NOMO-1 treated with DMSO at 0.1 percent for 48 hours (cell line): Measurements from ENCODE around the gene NKTR.

Experiments used
- DNase-seq: peaks from one replicate; lab custom pipeline; 2025; ENCODE audit not compliant: unreplicated experiment; lab: John Stamatoyannopoulos, UW

The NKTR gene

GRCh38 chr3:42680271-42680670, 79.8 kb downstream of the NKTR start:
- no peak for DNase-seq

DNA sequence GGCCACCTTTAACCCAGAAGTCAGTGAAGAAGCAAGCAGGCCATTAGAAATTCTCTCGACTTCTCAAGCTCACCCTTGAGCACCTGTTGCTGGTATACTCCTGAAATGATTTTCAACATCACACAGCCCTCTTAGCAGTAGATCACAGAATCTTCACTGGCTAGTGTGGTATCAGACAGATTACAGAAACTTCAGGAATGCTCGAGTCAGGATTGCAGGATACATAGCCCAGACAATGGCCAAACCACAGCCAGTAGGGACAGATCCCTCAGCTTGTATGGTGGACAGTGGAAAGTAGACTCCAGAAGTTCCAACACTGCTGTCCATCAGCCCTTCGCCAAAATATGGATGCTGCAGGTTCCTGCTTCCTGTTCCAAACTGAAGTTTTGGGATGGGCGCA, 80.3 kb downstream of the NKTR start:
- DNase-seq, result no peak

DNA sequence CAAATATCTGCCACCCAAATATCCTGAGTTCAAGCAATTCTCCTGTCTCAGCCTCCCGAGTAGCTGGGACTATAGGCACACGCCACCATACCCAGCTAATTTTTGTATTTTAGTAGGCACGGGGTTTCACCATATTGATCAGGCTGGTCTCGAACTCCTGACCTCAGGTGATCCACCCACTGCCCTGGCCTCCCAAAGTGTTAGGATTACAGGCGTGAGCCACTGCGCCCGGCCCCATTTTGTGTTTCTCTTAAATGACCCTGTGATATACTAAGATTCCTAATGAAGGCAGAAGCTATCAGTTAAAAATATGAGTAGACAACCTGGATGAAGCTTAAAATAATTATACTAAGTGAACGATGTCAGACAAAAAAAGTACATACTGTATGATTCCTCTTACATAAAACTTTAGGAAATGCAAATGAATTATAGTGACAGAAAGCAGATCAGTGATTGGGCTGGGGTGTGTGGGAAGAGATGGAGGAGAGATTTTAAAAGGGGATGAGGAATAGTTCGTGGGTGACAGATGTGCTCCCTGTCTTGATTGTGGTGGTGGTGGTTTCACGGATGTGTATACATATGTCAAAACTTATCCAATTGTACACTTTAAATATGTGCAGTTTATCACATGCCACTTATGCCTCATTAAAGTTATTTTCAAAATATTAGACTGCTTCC, 81.0 kb downstream of the NKTR start:
- DNase-seq, result no peak

DNA sequence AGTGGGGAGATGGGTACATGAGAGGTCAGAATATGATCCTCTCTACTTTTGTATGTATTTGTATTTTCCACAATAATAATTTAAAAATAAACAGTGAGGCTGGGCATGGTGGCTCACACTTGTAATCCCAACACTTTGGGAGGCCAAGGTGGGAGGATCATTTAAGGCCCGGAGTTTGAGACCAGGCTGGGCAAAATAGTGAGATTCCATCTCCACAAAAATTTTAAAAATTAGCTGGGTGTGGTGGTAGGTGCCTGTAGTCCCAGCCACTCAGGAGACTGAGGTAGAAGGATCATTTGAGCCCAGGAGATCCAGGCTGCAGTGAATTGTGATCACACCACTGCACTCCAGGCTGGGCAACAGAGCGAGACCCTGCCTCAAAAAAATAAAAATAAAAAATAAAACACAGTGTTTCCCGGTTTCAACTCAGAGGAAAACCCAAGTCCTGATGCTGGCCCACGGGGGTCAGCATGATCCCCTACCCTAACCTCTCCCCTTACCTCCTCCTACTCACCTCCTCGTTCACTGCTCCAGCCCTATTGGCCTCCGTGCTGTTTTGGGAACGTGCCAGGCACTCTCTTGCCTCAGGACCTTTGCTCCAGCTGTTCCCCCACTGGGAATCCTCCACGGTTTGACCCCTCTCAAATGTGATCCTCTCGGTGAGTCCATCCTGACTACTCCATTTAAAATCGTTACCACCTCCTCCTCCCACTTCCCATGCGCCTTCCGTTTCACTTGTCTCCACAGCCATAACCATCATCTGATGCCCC, 82.0 kb downstream of the NKTR start:
- no peak for DNase-seq

DNA sequence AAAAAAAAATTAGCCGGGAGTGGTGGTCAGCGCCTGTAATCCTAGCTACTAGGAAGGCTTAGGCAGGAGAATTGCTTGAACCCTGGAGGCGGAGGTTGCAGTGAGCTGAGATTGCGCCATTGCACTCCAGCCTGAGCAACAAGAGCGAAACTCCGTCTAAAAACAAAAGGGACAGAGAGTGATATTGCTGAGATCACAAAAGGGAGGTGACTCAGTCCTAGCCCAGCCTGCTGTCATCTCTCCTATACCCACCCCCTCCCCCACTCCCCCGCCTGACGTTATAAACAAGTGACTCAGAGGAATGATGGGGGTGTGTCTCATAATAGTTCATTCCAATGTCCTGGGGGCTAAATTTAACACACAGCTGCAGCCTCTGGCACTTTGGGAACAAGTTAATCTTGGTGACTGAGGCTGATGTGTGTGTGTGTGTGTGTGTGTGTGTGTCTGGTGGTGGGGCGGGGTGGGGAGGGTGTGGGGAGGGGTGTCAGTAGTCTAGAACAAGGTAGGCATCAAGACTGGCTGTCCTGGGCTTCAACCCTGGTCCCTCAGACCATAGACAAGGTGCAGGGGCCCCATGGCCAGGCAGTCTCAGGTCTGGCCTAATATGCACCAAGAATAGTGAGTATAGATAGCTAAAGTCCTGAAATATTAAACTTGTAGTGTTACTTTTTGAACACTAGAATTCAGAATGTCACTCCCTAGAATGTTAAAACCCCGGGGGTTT, 83.6 kb downstream of the NKTR start:
- DNase-seq, result peak; percentile 87

DNA sequence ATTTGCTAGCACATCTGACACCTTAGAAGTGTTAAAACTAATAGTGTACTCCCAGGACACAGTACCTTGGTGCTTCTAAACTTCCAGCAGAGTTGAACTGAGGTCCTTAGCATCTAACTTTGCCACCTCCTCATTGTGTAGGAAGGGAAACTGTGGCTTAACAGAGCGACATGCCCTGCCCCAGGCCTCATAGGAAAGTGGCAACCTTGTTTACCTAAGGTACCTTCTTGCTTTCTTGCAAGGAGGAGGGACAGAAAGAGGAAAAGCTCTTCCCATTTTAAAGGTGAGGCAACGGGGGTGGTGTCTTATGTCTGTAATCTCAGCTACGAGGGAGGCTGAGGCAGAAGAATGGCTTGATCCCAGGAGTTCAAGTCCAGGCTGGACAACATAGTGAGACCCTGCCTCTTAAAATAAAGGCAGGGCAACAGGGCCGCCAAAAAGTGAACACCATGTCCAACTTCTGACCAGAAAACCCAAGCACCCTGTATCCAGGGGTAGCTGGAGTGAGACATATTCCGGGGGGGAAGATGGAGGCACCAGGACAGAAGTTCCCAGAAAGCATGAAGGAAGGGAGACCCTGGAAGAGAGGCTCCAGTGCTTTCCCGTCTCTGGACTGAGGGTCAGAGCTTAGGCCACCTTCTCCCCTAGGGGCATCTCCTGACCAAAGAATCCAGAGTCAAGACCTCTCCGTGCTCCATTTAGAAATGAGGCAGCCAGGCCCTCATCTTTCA, 84.3 kb downstream of the NKTR start:
- no peak for DNase-seq

DNA sequence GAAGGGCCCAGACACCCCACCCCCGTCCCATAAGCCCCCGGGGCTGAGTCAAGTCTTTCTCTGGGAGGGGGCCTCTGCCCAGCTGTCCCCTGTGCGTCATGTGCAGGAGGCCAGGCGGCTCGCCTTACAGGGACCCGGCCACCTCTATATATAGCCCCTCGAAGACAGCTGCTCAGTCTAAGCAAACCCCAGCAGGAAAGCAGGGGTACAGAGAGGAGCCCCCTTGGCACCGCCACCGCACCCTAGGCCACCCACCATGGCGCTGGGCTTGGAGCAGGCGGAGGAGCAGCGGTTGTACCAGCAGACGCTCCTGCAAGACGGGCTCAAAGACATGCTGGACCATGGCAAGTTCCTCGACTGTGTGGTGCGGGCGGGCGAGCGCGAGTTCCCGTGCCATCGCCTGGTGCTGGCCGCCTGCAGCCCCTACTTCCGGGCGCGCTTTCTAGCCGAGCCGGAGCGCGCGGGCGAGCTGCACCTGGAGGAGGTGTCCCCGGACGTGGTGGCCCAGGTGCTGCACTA, 84.9 kb downstream of the NKTR start, which contains the start of gene KLHL40:
Gene KLHL40, plus strand, starts transcription at position 175 of the 519 bp plus-strand sequence. Its CDS starts 82 bp downstream, at position 257.
- no peak for DNase-seq

DNA sequence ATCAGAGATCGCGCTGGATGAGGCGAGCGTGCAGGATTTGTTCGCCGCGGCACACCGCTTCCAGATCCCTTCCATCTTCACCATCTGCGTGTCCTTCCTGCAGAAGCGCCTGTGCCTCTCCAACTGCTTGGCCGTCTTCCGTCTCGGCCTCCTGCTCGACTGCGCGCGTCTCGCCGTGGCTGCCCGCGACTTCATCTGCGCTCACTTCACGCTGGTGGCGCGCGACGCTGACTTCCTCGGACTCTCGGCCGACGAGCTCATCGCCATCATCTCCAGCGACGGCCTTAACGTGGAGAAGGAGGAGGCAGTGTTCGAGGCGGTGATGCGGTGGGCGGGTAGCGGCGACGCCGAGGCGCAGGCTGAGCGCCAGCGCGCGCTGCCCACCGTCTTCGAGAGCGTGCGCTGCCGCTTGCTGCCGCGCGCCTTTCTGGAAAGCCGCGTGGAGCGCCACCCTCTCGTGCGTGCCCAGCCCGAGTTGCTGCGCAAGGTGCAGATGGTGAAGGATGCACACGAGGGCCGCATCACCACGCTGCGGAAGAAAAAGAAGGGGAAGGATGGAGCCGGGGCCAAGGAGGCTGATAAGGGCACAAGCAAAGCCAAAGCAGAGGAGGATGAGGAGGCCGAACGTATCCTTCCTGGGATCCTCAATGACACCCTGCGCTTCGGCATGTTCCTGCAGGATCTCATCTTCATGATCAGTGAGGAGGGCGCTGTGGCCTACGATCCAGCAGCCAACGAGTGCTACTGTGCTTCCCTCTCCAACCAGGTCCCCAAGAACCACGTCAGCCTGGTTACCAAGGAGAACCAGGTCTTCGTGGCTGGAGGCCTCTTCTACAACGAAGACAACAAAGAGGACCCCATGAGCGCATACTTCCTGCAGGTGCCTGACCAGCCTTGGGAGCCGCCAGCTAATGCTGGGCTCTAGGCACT, 85.7 kb downstream of the NKTR start:
- no peak for DNase-seq

- no peak for DNase-seq
Measured at GRCh38 chr3:42686832-42687650, 86.6 kb downstream of the NKTR start.

DNA sequence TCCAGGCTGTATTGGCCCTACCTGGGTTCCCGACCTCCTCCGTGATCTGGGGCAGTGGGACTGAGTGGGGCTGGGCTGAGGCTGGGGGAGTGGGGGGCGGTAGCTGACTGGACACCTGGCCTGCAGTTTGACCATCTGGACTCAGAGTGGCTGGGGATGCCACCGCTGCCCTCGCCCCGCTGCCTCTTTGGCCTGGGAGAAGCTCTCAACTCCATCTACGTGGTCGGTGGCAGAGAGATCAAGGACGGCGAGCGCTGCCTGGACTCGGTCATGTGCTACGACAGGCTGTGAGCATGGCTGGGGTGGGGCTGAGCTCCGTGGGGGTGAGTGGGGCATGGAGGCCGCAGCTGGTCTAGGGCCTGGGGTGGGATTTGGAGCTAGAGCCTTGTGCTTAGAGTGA, 87.5 kb downstream of the NKTR start:
- no peak for DNase-seq

GRCh38 chr3:42688487-42689420, 88.3 kb downstream of the NKTR start:
- DNase-seq, result no peak

- DNase-seq, result no peak
Measured at GRCh38 chr3:42689421-42690014, 89.0 kb downstream of the NKTR start.

DNA sequence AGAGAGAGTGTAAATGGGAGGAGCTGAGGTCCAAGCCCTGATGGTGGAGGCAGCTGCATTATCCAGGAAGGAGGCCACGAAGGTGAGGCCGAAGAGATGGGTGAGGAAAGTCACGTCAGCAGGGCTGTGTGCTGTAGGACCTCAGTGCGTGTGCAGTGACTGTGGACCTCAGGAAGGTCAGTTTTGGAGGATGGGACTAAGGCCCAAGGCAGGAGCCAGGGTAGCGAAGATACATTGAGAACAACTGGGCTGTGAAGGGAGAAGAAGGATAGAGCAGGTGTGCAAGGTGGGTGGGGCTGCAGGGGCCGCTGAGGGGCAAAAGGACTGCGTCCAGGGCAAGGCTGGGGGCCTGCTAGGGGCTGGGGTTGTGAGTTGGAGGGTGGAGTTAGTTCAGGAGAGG, 89.7 kb downstream of the NKTR start:
- no peak for DNase-seq

DNA sequence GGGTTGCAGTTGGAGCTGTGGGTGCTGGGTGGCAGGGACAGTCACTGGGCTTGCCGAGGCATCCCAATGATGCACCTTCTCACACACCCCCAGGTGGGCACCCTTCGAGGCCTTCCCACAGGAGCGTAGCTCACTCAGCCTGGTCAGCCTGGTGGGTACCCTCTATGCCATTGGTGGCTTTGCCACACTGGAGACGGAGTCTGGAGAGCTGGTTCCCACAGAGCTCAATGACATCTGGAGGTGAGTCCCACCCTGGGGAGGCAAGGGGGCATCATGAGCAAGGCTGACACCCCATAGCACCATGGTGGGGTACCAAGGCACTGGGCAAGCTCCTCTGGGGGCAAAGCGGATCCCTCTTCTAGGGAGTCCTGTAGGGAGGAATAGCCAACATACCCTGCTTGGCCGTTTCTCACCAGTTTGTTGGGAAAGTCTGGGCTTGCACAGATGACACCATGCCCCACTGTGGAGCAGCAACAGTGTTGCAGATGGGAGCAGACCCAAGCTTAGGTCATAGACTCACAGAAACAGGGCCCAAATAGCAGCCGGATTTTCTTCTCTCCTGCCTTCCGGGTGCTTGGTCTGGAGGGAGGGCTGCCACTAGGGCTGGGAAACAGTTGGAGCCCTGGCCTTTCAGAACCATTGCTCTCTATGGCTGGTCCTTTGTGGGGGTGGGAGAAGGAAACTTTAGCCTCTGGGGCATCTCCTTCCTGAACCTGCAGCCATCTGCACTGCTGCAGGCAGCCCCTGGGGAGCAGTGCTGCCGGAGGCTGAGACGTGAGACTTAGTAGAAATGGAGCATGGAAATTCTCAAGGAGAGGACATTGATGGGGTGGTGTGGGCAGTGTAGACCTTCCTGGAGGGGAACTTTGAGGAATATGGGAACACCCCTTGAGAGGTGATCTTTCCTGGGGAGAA, 90.5 kb downstream of the NKTR start:
- DNase-seq, result no peak

- no peak for DNase-seq
Measured at GRCh38 chr3:42691816-42692666, 91.6 kb downstream of the NKTR start.
